GM12892 (cell line): ENCODE data around the gene RP9.

Experiments used
- POLR2A ChIP-seq: IDR thresholded peaks from 2 replicates; pipeline ENCODE4 v1.6.1; 2011; ENCODE audit warnings: low read depth, low read length, control low read depth
- POLR2AphosphoS5 ChIP-seq: IDR thresholded peaks from 2 replicates; pipeline ENCODE4 v1.6.1; 2011; ENCODE audit warnings: low read depth, low read length, control low read depth

- peak; percentile 31; the same call in 1 of the 2 replicates for TF ChIP-seq POLR2AphosphoS5
- peak; percentile 63 for TF ChIP-seq POLR2A
These were observed 47.0 kb downstream of the RP9 start, which contains the start of gene NT5C3A for GRCh38 chr7:33062023-33062781.
